ENCODE measurements around the gene RASGRP1. TPM values are rescaled to one million over a fixed set of nuclear protein-coding genes. Genes with fewer than 3 reads are reported as not detected.

Gene RASGRP1
- total RNA-seq, 1 experiment from 2014 or later = not detected

DNA sequence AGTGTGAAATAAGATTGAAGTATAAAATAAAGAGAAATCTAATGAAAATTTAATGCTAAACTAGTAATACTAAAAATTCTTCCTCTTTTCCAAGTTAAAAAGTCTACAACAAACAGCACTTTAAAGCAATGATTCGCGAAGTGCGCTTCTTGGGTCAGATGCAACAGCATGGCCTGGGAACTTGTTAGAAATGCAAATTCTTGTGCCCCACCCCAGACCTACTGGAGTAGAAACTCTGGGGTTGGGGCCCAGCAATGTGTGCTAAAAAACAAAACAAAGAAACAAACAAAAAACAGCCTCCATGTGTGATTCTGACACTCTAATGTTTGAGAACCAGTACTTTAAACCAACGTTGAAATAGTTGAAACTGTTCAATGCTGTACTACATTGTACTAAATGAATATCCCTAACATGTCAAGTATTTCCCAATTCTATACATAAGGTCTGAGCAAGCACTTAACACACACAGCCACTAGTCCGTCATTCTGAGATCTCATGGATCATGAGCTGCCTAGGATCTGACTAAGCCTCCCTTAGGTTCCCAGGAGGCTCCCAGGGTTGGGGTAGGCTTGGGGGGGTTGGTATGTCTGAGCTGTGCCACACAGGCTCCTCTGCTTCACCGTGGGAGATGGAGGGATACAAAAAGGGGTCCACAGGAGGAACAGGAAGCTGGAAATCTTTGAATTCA is 6.1 kb downstream of the RASGRP1 start:
- Mint-ChIP-seq H3K4me3 (ENCODE audit: unreplicated experiment) (no peak overlapping the region), H3K9me3 (ENCODE audit: unreplicated experiment) (no peaks in the 10 kb centered on the region)
- BruUV-seq (replicated peaks) = no TSS peak

DNA sequence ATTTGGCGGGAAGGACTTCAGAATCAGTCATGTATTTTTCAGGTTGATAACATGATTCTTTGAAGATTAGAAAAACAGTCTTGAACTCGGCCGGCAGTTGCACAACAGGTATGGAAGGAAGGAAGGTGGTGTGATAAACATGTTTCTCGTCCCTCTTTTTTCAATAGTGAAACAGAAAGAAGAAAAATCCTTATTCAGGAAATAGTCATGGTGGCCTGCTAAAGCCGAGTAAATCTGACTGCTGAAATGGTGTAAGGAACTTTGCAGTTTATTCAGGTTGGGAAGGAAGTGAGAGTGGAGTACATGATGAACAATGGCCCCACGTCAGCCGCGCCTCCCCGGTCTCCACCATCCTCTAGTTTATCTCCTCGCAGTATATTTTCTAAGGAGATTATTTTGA is 6.7 kb downstream of the RASGRP1 start:
- H3K36me3 Mint-ChIP-seq (ENCODE audit: insufficient read depth, unreplicated experiment) = peaks cover 6% of the 10 kb centered on the region
- H3K4me3 Mint-ChIP-seq (ENCODE audit: unreplicated experiment) = no peak overlapping the region
- intact Hi-C loops (cut with micrococcal nuclease) = no loop called here
- DNase-seq (ENCODE audit: unreplicated experiment) = no peak
- H3K27ac Mint-ChIP-seq (ENCODE audit: low read depth, unreplicated experiment) = no peak overlapping the region
- CTCF ChIA-PET = no interaction called here
- H3K27me3 Mint-ChIP-seq (ENCODE audit: insufficient read depth, unreplicated experiment) = peaks cover 29% of the 10 kb centered on the region
- no peaks in the 10 kb centered on the region for H3K9me3 Mint-ChIP-seq (ENCODE audit: unreplicated experiment)
- TF ChIP-seq, protein P1, sequence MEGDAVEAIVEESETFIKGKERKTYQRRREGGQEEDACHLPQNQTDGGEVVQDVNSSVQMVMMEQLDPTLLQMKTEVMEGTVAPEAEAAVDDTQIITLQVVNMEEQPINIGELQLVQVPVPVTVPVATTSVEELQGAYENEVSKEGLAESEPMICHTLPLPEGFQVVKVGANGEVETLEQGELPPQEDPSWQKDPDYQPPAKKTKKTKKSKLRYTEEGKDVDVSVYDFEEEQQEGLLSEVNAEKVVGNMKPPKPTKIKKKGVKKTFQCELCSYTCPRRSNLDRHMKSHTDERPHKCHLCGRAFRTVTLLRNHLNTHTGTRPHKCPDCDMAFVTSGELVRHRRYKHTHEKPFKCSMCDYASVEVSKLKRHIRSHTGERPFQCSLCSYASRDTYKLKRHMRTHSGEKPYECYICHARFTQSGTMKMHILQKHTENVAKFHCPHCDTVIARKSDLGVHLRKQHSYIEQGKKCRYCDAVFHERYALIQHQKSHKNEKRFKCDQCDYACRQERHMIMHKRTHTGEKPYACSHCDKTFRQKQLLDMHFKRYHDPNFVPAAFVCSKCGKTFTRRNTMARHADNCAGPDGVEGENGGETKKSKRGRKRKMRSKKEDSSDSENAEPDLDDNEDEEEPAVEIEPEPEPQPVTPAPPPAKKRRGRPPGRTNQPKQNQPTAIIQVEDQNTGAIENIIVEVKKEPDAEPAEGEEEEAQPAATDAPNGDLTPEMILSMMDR (IDR thresholded peaks at IDR 0.05; ENCODE audit: unreplicated experiment) = no peak
- no TSS peak for BruUV-seq (replicated peaks)
- H3K4me1 Mint-ChIP-seq (ENCODE audit: insufficient read depth, unreplicated experiment) = no peaks in the 10 kb centered on the region
- POLR2A ChIA-PET = no interaction called here

More for the DNA sequence above, 6.1 kb downstream of the RASGRP1 start:
- TF ChIP-seq, protein P1 (IDR thresholded peaks at IDR 0.05; ENCODE audit: unreplicated experiment) = no peak
- DNase-seq (ENCODE audit: unreplicated experiment) = no peak
- peaks cover 6% of the 10 kb centered on the region for H3K36me3 Mint-ChIP-seq (ENCODE audit: insufficient read depth, unreplicated experiment)
- CTCF ChIA-PET = interaction anchor here (0.6 to 2.4 kb wide), 4 partner anchors 11 to 142 kb away, joined by 3 to 11 read pairs (median 4); no protein-coding TSS in a partner anchor
- POLR2A ChIA-PET = no interaction called here
- H3K27me3 Mint-ChIP-seq (ENCODE audit: insufficient read depth, unreplicated experiment) = peaks cover 29% of the 10 kb centered on the region
- intact Hi-C loops (cut with micrococcal nuclease) = no loop called here
- no peaks in the 10 kb centered on the region for H3K4me1 Mint-ChIP-seq (ENCODE audit: insufficient read depth, unreplicated experiment)
- H3K27ac Mint-ChIP-seq (ENCODE audit: low read depth, unreplicated experiment) = no peak overlapping the region

DNA sequence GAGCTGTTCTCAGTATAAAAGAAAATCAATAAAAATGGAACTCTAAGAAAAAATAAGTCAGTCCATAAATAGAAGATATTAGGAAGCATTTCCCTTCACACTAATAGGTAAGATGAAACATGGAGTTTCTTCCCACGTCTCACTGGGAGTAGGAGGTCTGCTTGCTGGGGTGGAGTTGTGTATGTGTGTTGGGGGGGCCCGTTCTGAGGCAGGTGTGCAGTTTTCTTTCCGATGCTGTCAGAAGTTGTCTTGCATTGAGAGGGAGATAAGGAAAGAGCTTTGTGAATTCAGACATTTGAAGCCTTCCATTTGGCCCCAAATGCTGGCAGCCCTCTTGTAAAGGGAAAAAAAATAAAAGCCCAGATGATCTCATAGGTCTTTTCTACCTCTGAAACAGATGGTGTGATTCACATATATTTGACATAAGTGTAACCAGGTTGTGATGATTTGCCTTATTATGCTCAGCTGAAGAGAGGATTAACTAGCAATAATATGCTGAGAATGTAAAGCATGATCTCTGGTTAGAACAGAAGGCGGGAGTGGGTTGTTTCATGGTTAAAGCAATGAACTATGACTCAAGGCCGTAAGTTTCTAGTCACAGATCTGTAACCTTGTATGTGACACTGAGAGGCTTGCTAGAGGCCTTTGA is 8.8 kb downstream of the RASGRP1 start:
- ChIA-PET POLR2A (interaction anchor here (1.5 kb wide), 1 partner anchor 8 kb away, joined by 3 read pairs; the partner anchor contains the start of gene RASGRP1), CTCF (interaction anchor here (0.6 to 1.4 kb wide), 2 partner anchors 8 to 32 kb away, joined by 3 to 5 read pairs; no protein-coding TSS in a partner anchor)
- Mint-ChIP-seq H3K9me3 (ENCODE audit: unreplicated experiment) (no peaks in the 10 kb centered on the region), H3K27ac (ENCODE audit: low read depth, unreplicated experiment) (no peak overlapping the region), H3K36me3 (ENCODE audit: insufficient read depth, unreplicated experiment) (peaks cover 6% of the 10 kb centered on the region), H3K4me3 (ENCODE audit: unreplicated experiment) (no peak overlapping the region), H3K27me3 (ENCODE audit: insufficient read depth, unreplicated experiment) (peaks cover 45% of the 10 kb centered on the region), H3K4me1 (ENCODE audit: insufficient read depth, unreplicated experiment) (no peaks in the 10 kb centered on the region)
- no TSS peak for BruUV-seq (replicated peaks)
- DNase-seq (ENCODE audit: unreplicated experiment) = no peak
- TF ChIP-seq, protein P1 (IDR thresholded peaks at IDR 0.05; ENCODE audit: unreplicated experiment) = no peak
- intact Hi-C loops (cut with micrococcal nuclease) = no loop called here

DNA sequence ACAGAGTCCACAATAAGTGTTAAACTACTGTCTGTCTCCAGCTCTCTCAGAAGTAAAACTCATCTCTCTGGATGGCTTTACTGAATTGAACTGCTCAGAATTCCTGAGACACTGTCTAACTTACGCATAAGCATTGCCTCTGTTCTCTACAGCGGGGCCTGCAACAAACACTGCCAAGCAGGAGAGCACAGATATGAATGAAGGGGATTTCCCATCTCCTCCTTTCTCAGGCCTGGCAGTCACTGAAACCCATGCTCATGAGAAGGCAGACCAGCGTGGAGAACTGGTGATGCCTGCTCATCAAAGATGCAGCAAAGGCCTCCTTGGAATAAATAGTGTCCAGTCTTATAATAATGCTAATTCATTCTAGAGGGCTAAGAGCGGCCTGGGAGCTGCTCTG is 10.3 kb downstream of the RASGRP1 start:
- no peaks in the 10 kb centered on the region for H3K9me3 Mint-ChIP-seq (ENCODE audit: unreplicated experiment)
- peaks cover 46% of the 10 kb centered on the region for H3K27me3 Mint-ChIP-seq (ENCODE audit: insufficient read depth, unreplicated experiment)
- CTCF ChIA-PET = interaction anchor here (0.8 to 3.4 kb wide), 3 partner anchors 9 to 128 kb away, joined by 3 to 22 read pairs (median 3); partner anchors contain the start of gene RASGRP1
- H3K36me3 Mint-ChIP-seq (ENCODE audit: insufficient read depth, unreplicated experiment) = no peaks in the 10 kb centered on the region
- no peak overlapping the region for H3K27ac Mint-ChIP-seq (ENCODE audit: low read depth, unreplicated experiment)
- intact Hi-C loops (cut with micrococcal nuclease) = no loop called here
- DNase-seq (ENCODE audit: unreplicated experiment) = no peak
- H3K4me1 Mint-ChIP-seq (ENCODE audit: insufficient read depth, unreplicated experiment) = no peaks in the 10 kb centered on the region
- TF ChIP-seq, protein P1 (IDR thresholded peaks at IDR 0.05; ENCODE audit: unreplicated experiment) = no peak
- no peak overlapping the region for H3K4me3 Mint-ChIP-seq (ENCODE audit: unreplicated experiment)
- no TSS peak for BruUV-seq (replicated peaks)
- POLR2A ChIA-PET = interaction anchor here (1.5 kb wide), 1 partner anchor 10 kb away, joined by 3 read pairs; the partner anchor contains the start of gene RASGRP1
